Neural crest cell (in vitro differentiated cells): ENCODE data around the gene RTN4R. TPM values are rescaled to one million over a fixed set of nuclear protein-coding genes. Genes with fewer than 3 reads are reported as not detected.
A peak's percentile ranks its signal among the peaks of the same experiment; 100 is the strongest.
"Not testable (repeated sequence)": the region's sequence is repeated elsewhere in the genome, so short reads cannot be mapped to it uniquely, and the experiment has no call there.

ENCODE experiments used
- DNase-seq: peaks from one replicate; pipeline ENCODE4 v3.0.0; 2021; ENCODE audit warnings: low read depth, mixed read lengths, low spot score
- H3K27ac Mint-ChIP-seq: one replicate; pipeline ENCODE4 v1.8.0; 2021; ENCODE audit warnings: mild to moderate bottlenecking, mixed read lengths; ENCODE audit not compliant: unreplicated experiment
- H3K27me3 Mint-ChIP-seq: 2 replicates; pipeline ENCODE4 v1.8.0; 2021; ENCODE audit warnings: low read depth, mild to moderate bottlenecking, mixed read lengths
- H3K36me3 Mint-ChIP-seq: 2 replicates; pipeline ENCODE4 v1.8.0; 2021; ENCODE audit warnings: low read depth, mild to moderate bottlenecking, mixed read lengths
- H3K4me1 Mint-ChIP-seq: 2 replicates; pipeline ENCODE4 v1.8.0; 2021; ENCODE audit warnings: mixed read lengths
- H3K4me3 Mint-ChIP-seq: one replicate; pipeline ENCODE4 v1.8.0; 2021; ENCODE audit warnings: mild to moderate bottlenecking, mixed read lengths
- H3K9me3 Mint-ChIP-seq: 2 replicates; pipeline ENCODE4 v1.8.0; 2021; ENCODE audit warnings: mixed read lengths
- CTCF ChIP-seq: fragments of 200-600 bp; sonication (generic); conservative IDR thresholded peaks from 2 replicates; pipeline ENCODE4 v1.5.0; 2021; ENCODE audit warnings: antibody characterized with exemption, mild to moderate bottlenecking
- total RNA-seq: library from RNA; stranded (reverse); gene quantifications from 2 replicates; pipeline ENCODE4 v1.2.1, GENCODE V29; 2021

Gene RTN4R
- total RNA-seq, 1 donor from 2014 or later = 19.0 TPM

DNA sequence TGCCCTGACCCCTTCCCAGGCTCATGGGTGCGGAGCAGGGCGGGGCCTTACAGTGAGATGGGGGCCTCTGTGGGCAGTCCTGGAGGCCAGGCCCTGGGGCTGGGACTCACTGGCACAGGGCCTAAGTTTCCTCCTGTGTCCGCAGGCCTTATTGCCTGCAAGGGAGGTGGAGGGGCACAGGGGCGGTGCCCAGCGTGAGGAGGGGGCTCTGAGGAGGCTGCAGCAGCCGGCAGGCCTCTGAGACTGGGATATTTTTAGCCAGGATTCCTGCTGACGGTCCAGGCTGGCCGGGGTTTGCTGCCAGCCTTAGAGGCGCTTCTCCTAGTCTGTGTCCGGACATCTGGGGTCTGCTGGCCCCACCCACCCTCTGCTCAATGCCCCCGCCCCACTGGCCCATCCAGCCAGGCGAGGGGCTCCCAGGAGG lies 5.7 kb upstream of the RTN4R start:
- Mint-ChIP-seq H3K27ac (no peak overlapping the region), H3K4me1 (peaks cover 11% of the 10 kb centered on the region), H3K36me3 (no peaks in the 10 kb centered on the region), H3K9me3 (no peaks in the 10 kb centered on the region), H3K27me3 (no peaks in the 10 kb centered on the region), H3K4me3 (no peak overlapping the region)
- TF ChIP-seq CTCF = no peak
- no peak for DNase-seq

GRCh38 chr22:20272700-20273099 lies 4.6 kb upstream of the RTN4R start:
- DNase-seq = no peak
- Mint-ChIP-seq H3K9me3 (no peaks in the 10 kb centered on the region), H3K27ac (no peak overlapping the region), H3K27me3 (no peaks in the 10 kb centered on the region), H3K36me3 (no peaks in the 10 kb centered on the region), H3K4me3 (no peak overlapping the region), H3K4me1 (peaks cover 13% of the 10 kb centered on the region)
- TF ChIP-seq CTCF = no peak

DNA sequence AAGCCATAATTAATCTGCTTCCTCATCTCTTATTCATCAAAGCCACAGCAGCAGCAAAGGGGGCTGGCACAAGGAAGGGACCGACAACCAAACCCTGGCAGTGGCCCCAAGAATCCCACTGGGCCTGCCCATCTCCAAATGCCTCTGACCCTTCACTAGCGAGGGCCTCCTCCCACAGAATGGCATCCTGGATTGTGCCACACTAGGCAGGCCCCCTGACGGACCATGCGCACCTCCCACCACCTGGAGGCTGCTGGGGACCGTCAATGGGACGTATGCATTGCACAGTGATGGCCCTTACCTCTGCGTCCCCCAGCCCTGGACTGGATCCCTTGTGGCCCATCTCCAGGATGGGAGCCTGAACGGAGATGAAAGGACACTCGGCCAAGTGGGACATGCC lies 4.1 kb upstream of the RTN4R start:
- Mint-ChIP-seq H3K27me3 (no peaks in the 10 kb centered on the region), H3K4me1 (peaks cover 13% of the 10 kb centered on the region), H3K36me3 (no peaks in the 10 kb centered on the region), H3K4me3 (no peak overlapping the region), H3K27ac (no peak overlapping the region), H3K9me3 (no peaks in the 10 kb centered on the region)
- DNase-seq = no peak
- TF ChIP-seq CTCF = no peak

DNA sequence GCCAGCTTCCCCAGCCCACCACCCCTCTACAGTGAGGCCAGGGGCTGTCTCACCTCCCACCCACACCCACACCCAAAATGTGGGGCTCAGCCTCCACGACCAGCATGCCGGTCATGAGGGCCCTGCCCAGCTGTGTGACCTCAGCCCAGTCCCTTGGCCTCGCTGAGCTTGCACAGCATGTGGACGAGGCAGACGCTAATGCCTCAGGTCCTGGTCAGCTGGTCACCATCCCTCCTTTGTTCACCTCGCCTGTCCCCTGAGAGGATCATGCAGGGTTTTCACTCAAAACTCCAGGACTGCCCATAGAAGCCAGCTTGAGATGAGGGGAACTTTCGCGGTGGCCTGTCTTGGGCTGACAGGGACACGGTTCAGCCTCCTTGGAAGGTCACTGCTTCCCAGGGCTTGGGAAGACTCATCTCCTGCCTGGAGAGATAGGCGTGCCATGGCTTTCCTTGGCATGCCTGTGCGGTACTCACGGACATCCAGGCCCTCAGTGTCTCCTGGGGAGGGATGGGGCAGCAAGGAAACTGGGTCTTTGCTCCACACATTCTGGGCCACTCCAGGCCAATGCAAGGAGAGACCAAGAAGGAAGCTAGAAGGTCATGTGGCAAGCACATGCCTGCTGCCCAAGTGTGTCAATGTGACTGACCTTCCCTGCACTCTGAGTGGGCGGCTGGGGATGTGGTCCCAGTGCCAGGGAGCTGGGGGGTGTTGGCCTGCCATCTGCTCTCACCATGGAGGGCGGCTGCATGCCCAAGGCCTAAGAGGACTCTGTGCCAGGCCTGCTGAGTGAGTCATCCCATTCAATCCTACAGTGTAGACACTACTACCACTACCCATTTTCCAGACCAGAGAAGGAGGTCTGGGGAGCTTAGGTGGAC lies 3.2 kb upstream of the RTN4R start:
- no peak overlapping the region for H3K27ac Mint-ChIP-seq
- no peaks in the 10 kb centered on the region for H3K9me3 Mint-ChIP-seq
- no peak for DNase-seq
- no peak for TF ChIP-seq CTCF
- no peaks in the 10 kb centered on the region for H3K36me3 Mint-ChIP-seq
- H3K4me1 Mint-ChIP-seq = peaks cover 18% of the 10 kb centered on the region
- peak overlapping the region; percentile 23 for H3K4me3 Mint-ChIP-seq
- no peaks in the 10 kb centered on the region for H3K27me3 Mint-ChIP-seq

GRCh38 chr22:20270190-20271113 lies 2.3 kb upstream of the RTN4R start:
- Mint-ChIP-seq H3K27ac (peak overlapping the region; percentile 87), H3K4me3 (peak overlapping the region; percentile 44), H3K4me1 (peaks cover 18% of the 10 kb centered on the region)
- DNase-seq, H3K36me3 Mint-ChIP-seq, H3K9me3 Mint-ChIP-seq, H3K27me3 Mint-ChIP-seq: not testable (repeated sequence)

GRCh38 chr22:20269673-20270072 lies 1.6 kb upstream of the RTN4R start:
- peak overlapping the region; percentile 23 for H3K4me3 Mint-ChIP-seq

GRCh38 chr22:20269201-20269600 lies 1.1 kb upstream of the RTN4R start:
- not testable (repeated sequence) for H3K27me3 Mint-ChIP-seq, H3K27ac Mint-ChIP-seq, H3K36me3 Mint-ChIP-seq, H3K9me3 Mint-ChIP-seq, DNase-seq
- peak overlapping the region; percentile 81 for H3K4me3 Mint-ChIP-seq
- H3K4me1 Mint-ChIP-seq = peaks cover 14% of the 10 kb centered on the region

More at GRCh38 chr22:20269673-20270072, 1.6 kb upstream of the RTN4R start:
- H3K36me3 Mint-ChIP-seq, H3K27ac Mint-ChIP-seq, H3K9me3 Mint-ChIP-seq, DNase-seq, H3K27me3 Mint-ChIP-seq: not testable (repeated sequence)
- peaks cover 11% of the 10 kb centered on the region for H3K4me1 Mint-ChIP-seq
